Neural progenitor cell (in vitro differentiated cells): ENCODE data around the gene FHL3.
"Not testable (repeated sequence)": the region's sequence is repeated elsewhere in the genome, so short reads cannot be mapped to it uniquely, and the experiment has no call there.

Source experiments
- EZH2 ChIP-seq: fragments of 200-600 bp; sonication (generic); IDR thresholded peaks from 2 replicates; pipeline ENCODE4 v1.6.1; 2017; ENCODE audit warnings: antibody characterized with exemption, mild to moderate bottlenecking, moderate library complexity
- TF ChIP-seq, protein P1 (sequence below): fragments of 200-600 bp; sonication (generic); IDR thresholded peaks from 2 replicates; pipeline ENCODE4 v1.5.1; 2017; ENCODE audit warnings: antibody characterized with exemption, mild to moderate bottlenecking

DNA sequence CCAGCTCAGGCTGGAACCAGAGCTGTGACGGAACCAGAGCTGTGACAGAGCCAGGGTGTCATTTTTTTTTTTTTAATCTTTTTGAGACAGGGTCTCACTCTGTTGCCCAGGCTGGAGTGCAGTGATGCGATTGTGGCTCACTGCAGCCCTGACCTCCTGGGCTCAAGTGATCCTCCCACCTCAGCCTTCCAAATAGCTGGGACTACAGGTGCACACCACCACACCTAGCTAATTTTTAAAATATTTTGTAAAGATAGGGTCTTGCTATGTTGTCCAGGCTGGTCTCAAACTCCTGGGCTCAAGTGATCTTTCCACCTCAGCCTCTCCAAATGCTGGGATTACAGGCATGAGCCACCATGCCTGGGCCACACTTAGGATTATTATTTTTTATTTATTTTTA is 27.7 kb upstream of the FHL3 start:
- TF ChIP-seq, protein P1, sequence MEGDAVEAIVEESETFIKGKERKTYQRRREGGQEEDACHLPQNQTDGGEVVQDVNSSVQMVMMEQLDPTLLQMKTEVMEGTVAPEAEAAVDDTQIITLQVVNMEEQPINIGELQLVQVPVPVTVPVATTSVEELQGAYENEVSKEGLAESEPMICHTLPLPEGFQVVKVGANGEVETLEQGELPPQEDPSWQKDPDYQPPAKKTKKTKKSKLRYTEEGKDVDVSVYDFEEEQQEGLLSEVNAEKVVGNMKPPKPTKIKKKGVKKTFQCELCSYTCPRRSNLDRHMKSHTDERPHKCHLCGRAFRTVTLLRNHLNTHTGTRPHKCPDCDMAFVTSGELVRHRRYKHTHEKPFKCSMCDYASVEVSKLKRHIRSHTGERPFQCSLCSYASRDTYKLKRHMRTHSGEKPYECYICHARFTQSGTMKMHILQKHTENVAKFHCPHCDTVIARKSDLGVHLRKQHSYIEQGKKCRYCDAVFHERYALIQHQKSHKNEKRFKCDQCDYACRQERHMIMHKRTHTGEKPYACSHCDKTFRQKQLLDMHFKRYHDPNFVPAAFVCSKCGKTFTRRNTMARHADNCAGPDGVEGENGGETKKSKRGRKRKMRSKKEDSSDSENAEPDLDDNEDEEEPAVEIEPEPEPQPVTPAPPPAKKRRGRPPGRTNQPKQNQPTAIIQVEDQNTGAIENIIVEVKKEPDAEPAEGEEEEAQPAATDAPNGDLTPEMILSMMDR = not testable (repeated sequence)
- TF ChIP-seq EZH2 = not testable (repeated sequence)
